H1 (cell line): Measurements from ENCODE around the gene FRAT2. TPM values are rescaled to one million over a fixed set of nuclear protein-coding genes. Genes with fewer than 3 reads are reported as not detected.

Source experiments
- CTCF ChIA-PET: fragments of 300-600 bp; sonication (Branson Sonifier 250); formaldehyde crosslinking; loops from one replicate; lab custom pipeline; 2021; ENCODE audit not compliant: partially characterized antibody; lab: Charles Lee
- POLR2A ChIA-PET: fragments of 300-600 bp; sonication (Branson Sonifier 250); formaldehyde crosslinking; loops from one replicate; lab custom pipeline; 2021; ENCODE audit warnings: inconsistent platforms; ENCODE audit not compliant: partially characterized antibody; lab: Charles Lee
- DNase-seq, 2 experiments: peaks; one replicate each; pipeline versions ENCODE4 v3.0.0 to v3.0.0-alpha.2; 2010 to 2022; ENCODE audit warnings: low spot score in 2 of 2, low read depth in 1 of 2, mixed read lengths in 1 of 2
- FAIRE-seq: peaks from 2 replicates; lab custom pipeline; 2011; peaks lifted over from hg19 to GRCh38; lab: Jason Lieb, UNC
- H2AFZ ChIP-seq: 2 replicates; pipeline ENCODE4 v1.8.1; 2012; ENCODE audit warnings: low read length, inconsistent platforms
- H2AK5ac ChIP-seq: 2 replicates; pipeline ENCODE4 v1.6.1; 2013; ENCODE audit warnings: low read depth, low read length
- H2BK120ac ChIP-seq: replicated peaks from 2 replicates; pipeline ENCODE3; 2013; ENCODE audit warnings: low read depth, low read length, inconsistent platforms
- H2BK12ac ChIP-seq: 2 replicates; pipeline ENCODE4 v1.6.1; 2013; ENCODE audit warnings: low read depth, low read length
- H2BK15ac ChIP-seq: 2 replicates; pipeline ENCODE4 v1.6.1; 2013; ENCODE audit warnings: low read length
- H2BK20ac ChIP-seq: 2 replicates; pipeline ENCODE4 v1.6.1; 2013; ENCODE audit warnings: low read length
- H2BK5ac ChIP-seq: 2 replicates; pipeline ENCODE4 v1.6.1; 2013; ENCODE audit warnings: low read depth, low read length
- H3K14ac ChIP-seq: 2 replicates; pipeline ENCODE4 v1.6.1; 2013; ENCODE audit warnings: inconsistent platforms; ENCODE audit not compliant: insufficient read length
- H3K18ac ChIP-seq: 2 replicates; pipeline ENCODE4 v1.6.1; 2013; ENCODE audit warnings: low read length; ENCODE audit errors: extremely low read depth
- H3K23ac ChIP-seq: 2 replicates; pipeline ENCODE4 v1.6.1; 2013; ENCODE audit warnings: inconsistent platforms; ENCODE audit not compliant: insufficient read length
- H3K23me2 ChIP-seq: 2 replicates; pipeline ENCODE4 v1.6.1; 2013; ENCODE audit warnings: low read depth, low read length
- H3K27ac ChIP-seq: 2 replicates; pipeline ENCODE4 v1.6.1; 2011; ENCODE audit warnings: low read depth, low read length, inconsistent platforms
- H3K27me3 ChIP-seq, 4 experiments: replicated peaks in 1 of 4; 1 replicate in 1 of 4; 2 replicates in 3 of 4; pipeline versions ENCODE4 v1.6.1 to v1.8.1; 2011 to 2013; ENCODE audit warnings: low read length in 3 of 4, mild to moderate bottlenecking in 3 of 4, inconsistent platforms in 2 of 4, mixed read lengths in 2 of 4, moderate library complexity in 1 of 4; ENCODE audit not compliant: control insufficient read depth in 3 of 4, insufficient read depth in 3 of 4; ENCODE audit errors: extremely low read depth in 1 of 4
- H3K36me3 ChIP-seq, 4 experiments: 2 replicates each; pipeline versions ENCODE4 v1.6.1 to v1.8.1; 2011 to 2013; ENCODE audit warnings: mild to moderate bottlenecking in 4 of 4, low read length in 3 of 4, moderate library complexity in 2 of 4, control low read depth in 1 of 4, inconsistent platforms in 1 of 4; ENCODE audit not compliant: insufficient read depth in 4 of 4, control insufficient read depth in 2 of 4
- H3K4ac ChIP-seq: replicated peaks from 2 replicates; pipeline ENCODE3; 2013; ENCODE audit warnings: low read length, low read depth, mixed read lengths, inconsistent platforms; ENCODE audit not compliant: insufficient read length
- H3K4me1 ChIP-seq, 4 experiments: replicated peaks in 1 of 4; 1 replicate in 1 of 4; 2 replicates in 3 of 4; pipeline versions ENCODE4 v1.6.1 to v1.8.1; 2011 to 2013; ENCODE audit warnings: low read length in 3 of 4, inconsistent platforms in 2 of 4, mixed read lengths in 1 of 4; ENCODE audit not compliant: insufficient read depth in 4 of 4, control insufficient read depth in 3 of 4
- H3K4me2 ChIP-seq, 2 experiments: 2 replicates each; pipeline versions ENCODE4 v1.6.1 to v1.8.1; 2011 to 2013; ENCODE audit warnings: low read depth in 2 of 2, low read length in 2 of 2, control low read depth in 1 of 2, inconsistent platforms in 1 of 2, mild to moderate bottlenecking in 1 of 2; ENCODE audit not compliant: insufficient read depth in 1 of 2
- H3K4me3 ChIP-seq, 4 experiments: fragments of 200-600, 300-600 bp in 1 of 4; sonication (generic), shearing (Covaris generic), sonication (Bioruptor Twin) in 1 of 4; 2 replicates each; pipeline versions ENCODE4 v1.5.1 to v1.8.1; 2011 to 2016; ENCODE audit warnings: low read length in 4 of 4, low read depth in 3 of 4, control low read depth in 2 of 4, inconsistent platforms in 2 of 4, mild to moderate bottlenecking in 2 of 4, mixed read lengths in 1 of 4, moderate library complexity in 1 of 4; ENCODE audit not compliant: insufficient read depth in 2 of 4; ENCODE audit errors: extremely low read depth in 1 of 4
- H3K56ac ChIP-seq: replicated peaks from 2 replicates; pipeline ENCODE3; 2013; ENCODE audit warnings: low read depth, mild to moderate bottlenecking, mixed read lengths, low read length, inconsistent platforms; ENCODE audit not compliant: insufficient read length
- H3K79me1 ChIP-seq: 2 replicates; pipeline ENCODE4 v1.6.1; 2013; ENCODE audit warnings: low read depth, low read length, control low read depth
- H3K79me2 ChIP-seq, 2 experiments: 2 replicates each; pipeline versions ENCODE4 v1.6.1 to v1.8.1; 2012 to 2013; ENCODE audit warnings: low read length in 2 of 2, mild to moderate bottlenecking in 2 of 2, inconsistent platforms in 1 of 2; ENCODE audit not compliant: insufficient read depth in 2 of 2, control insufficient read depth in 1 of 2
- H3K9ac ChIP-seq, 4 experiments: replicated peaks in 1 of 4; 1 replicate in 1 of 4; 2 replicates in 3 of 4; pipeline versions ENCODE4 v1.6.1 to v1.8.1; 2011 to 2013; ENCODE audit warnings: low read depth in 3 of 4, low read length in 3 of 4, control low read depth in 2 of 4, mild to moderate bottlenecking in 2 of 4, moderate library complexity in 2 of 4, inconsistent platforms in 1 of 4; ENCODE audit errors: extremely low read depth in 1 of 4
- H3K9me3 ChIP-seq, 2 experiments: 2 replicates each; pipeline versions ENCODE4 v1.6.1 to v1.8.1; 2012 to 2013; ENCODE audit warnings: mild to moderate bottlenecking in 2 of 2, moderate library complexity in 2 of 2, control low read depth in 1 of 2, inconsistent platforms in 1 of 2, low read depth in 1 of 2, low read length in 1 of 2, mixed read lengths in 1 of 2; ENCODE audit not compliant: insufficient read depth in 2 of 2
- H4K20me1 ChIP-seq, 2 experiments: replicated peaks in 1 of 2; 2 replicates each; pipeline versions ENCODE3 to v1.8.1; 2011 to 2013; ENCODE audit warnings: inconsistent platforms in 2 of 2, low read length in 2 of 2, mild to moderate bottlenecking in 1 of 2; ENCODE audit not compliant: insufficient read depth in 2 of 2, control insufficient read depth in 1 of 2
- H4K5ac ChIP-seq: 2 replicates; pipeline ENCODE4 v1.6.1; 2013; ENCODE audit warnings: low read length, low read depth, mixed read lengths, inconsistent platforms; ENCODE audit not compliant: insufficient read length
- H4K8ac ChIP-seq: 2 replicates; pipeline ENCODE4 v1.8.0; 2013; ENCODE audit warnings: mild to moderate bottlenecking, moderate library complexity, low read length, inconsistent platforms; ENCODE audit not compliant: insufficient read depth; ENCODE audit errors: extremely low read depth
- H4K91ac ChIP-seq: replicated peaks from 2 replicates; pipeline ENCODE3; 2013; ENCODE audit warnings: low read length, mixed read lengths, inconsistent platforms; ENCODE audit not compliant: insufficient read length
- BACH1 ChIP-seq: IDR thresholded peaks from 2 replicates; pipeline ENCODE4 v1.6.1; 2012; ENCODE audit warnings: low read length, improper control_type of control experiment
- BCL11A ChIP-seq, 2 experiments: IDR thresholded peaks; one replicate each; pipeline ENCODE4 v1.6.1; 2011; ENCODE audit warnings: low read depth in 2 of 2, low read length in 2 of 2, mild to moderate bottlenecking in 2 of 2
- CBX8 ChIP-seq: fragments of 300-800, 300-1000 bp; sonication (generic); IDR thresholded peaks from 2 replicates; pipeline ENCODE4 v1.7.1; 2016; ENCODE audit warnings: low read depth, low read length, borderline replicate concordance
- CHD2 ChIP-seq: IDR thresholded peaks from 2 replicates; pipeline ENCODE4 v1.6.1; 2012; ENCODE audit warnings: low read length, improper control_type of control experiment
- NRF1 ChIP-seq: IDR thresholded peaks from 2 replicates; pipeline ENCODE4 v1.6.1; 2011; ENCODE audit warnings: mild to moderate bottlenecking, low read depth, low read length, improper control_type of control experiment
- POLR2A ChIP-seq, 2 experiments: IDR thresholded peaks; 1 replicate in 1 of 2; 2 replicates in 1 of 2; pipeline ENCODE4 v1.6.1; 2011; ENCODE audit warnings: low read depth in 2 of 2, low read length in 2 of 2, mild to moderate bottlenecking in 2 of 2; ENCODE audit errors: control extremely low read depth in 1 of 2
- RAD21 ChIP-seq, 2 experiments: IDR thresholded peaks in 1 of 2; conservative IDR thresholded peaks in 1 of 2; 2 replicates each; pipeline ENCODE4 v1.6.1; 2011; ENCODE audit warnings: low read depth in 2 of 2, low read length in 2 of 2, improper control_type of control experiment in 1 of 2, inconsistent platforms in 1 of 2, mild to moderate bottlenecking in 1 of 2, moderate library complexity in 1 of 2
- RBBP5 ChIP-seq: IDR thresholded peaks from 2 replicates; pipeline ENCODE4 v1.7.1; 2012; ENCODE audit warnings: low read depth, mild to moderate bottlenecking, inconsistent platforms, low read length, moderate library complexity, borderline replicate concordance
- RFX5 ChIP-seq: IDR thresholded peaks from 2 replicates; pipeline ENCODE4 v1.6.1; 2011; ENCODE audit warnings: low read depth, low read length, improper control_type of control experiment, borderline replicate concordance
- WGBS, 2 experiments: shearing (Covaris generic) in 1 of 2; methylation state at CpG; one replicate each; pipeline versions ENCODE4 v1.1.6 to v1.1.7; 2013 to 2015; ENCODE audit warnings: low lambda C conversion rate in 2 of 2, mixed read lengths in 2 of 2, inconsistent platforms in 1 of 2, low coverage in 1 of 2, missing lambda C conversion rate in 1 of 2; ENCODE audit not compliant: insufficient replicate concordance in 2 of 2, insufficient coverage in 1 of 2, insufficient read length in 1 of 2; ENCODE audit errors: extremely low coverage in 1 of 2, missing lambda C conversion rate in 1 of 2; 5-methylcytosine and 5-hydroxymethylcytosine counted together
- polyA plus RNA-seq, 7 experiments: library from polyadenylated mRNA; depleted of rRNA in 3 of 7; stranded (reverse) in 5 of 7; unstranded in 2 of 7; fragments of >200 nt in 5 of 7; fragments of 200-250 nt in 2 of 7; gene quantifications; 1 replicate in 5 of 7; 2 replicates in 1 of 7; 4 replicates in 1 of 7; pipeline versions ENCODE4 v1.2.1 to v1.2.3, GENCODE V29; 2011 to 2013; ENCODE audit warnings: missing spikeins in 2 of 7, mixed read lengths in 2 of 7
- total RNA-seq: library from RNA; stranded (reverse); fragmentation: NEBNext Ultra II Directional; extraction: Animal tissue kit (Norgen Biotek cat#: 25700); gene quantifications from 2 replicates; pipeline ENCODE4 v1.2.1, GENCODE V29; 2021
- TF ChIP-seq, protein P1 (sequence below): IDR thresholded peaks from 2 replicates; pipeline ENCODE4 v1.6.1; 2012; ENCODE audit warnings: low read length, inconsistent platforms

The FRAT2 gene
- total and polyA plus RNA-seq, 2 of the 8 experiments (the other 6 are each of a cell fraction or from before 2014, with no cell fraction given): 47.4 to 83.0 TPM

DNA sequence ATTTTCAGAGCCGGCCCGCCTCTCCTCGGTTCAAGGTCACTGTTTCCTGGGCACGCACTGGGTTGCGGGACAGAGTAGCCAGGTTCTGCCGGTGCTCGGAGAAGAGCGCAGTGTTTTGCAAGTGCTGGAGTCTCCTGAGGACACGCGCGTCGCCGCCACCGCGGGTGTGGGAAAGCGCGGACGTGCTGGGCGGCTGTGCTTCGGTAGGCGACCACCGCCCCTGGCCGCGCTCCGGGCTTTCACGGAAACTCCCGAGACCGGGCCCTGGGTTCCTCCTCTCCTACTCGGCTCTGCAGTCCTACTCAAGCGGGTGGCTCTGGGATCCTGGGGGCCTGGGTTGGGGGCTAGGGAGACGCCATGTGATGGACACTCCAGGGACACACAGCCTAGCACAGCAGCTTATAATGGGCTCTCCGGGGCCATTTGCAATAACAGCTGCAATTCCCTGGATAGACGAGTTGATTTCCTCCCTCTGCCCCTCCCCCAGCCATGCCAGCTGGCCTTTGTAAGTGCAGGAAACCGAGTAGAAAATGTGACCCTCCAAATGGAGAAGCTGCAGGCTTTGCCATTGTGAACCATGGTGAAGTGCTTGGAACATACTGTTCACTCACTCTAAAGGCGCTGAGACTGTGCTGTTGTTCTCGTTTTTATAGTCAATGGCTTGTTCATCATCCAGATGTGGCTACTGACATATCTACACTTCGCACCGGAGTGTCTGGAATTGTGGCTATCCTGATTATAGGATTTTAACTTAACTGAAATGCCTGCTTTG is 13.3 kb downstream of the FRAT2 start:
- Histone ChIP-seq H4K91ac (no peak overlapping the region), H3K4ac (no peak overlapping the region), H2BK12ac (peak overlapping the region; percentile 88; the same call in 1 of the 2 replicates), H3K79me1 (no peaks in the 10 kb centered on the region), H3K79me2 (no peaks in the 10 kb centered on the region), H3K27ac (no peak overlapping the region), H3K4me3 (peak overlapping the region; percentile 45 to 79 (median 62)), H3K23me2 (peaks cover 19% of the 10 kb centered on the region), H3K23ac (no peak overlapping the region), H3K27me3 (peaks cover 6 to 23% (median 20%) of the 10 kb centered on the region in 4 experiments), H3K56ac (no peak overlapping the region), H2BK5ac (no peak overlapping the region), H3K4me1 (peaks cover 0 to 15% (median 12%) of the 10 kb centered on the region in 4 experiments; a peak in 6 of 7 replicates), H4K20me1 (no peaks in the 10 kb centered on the region), H3K9ac (peak overlapping the region in 2 of 4 experiments; percentile 38 to 40; a peak in 2 of 7 replicates), H2BK120ac (no peak overlapping the region), H3K18ac (no peak overlapping the region), H4K8ac (peak overlapping the region; percentile 95), H2BK20ac (no peak overlapping the region), H2AFZ (no peak overlapping the region), H3K36me3 (no peaks in the 10 kb centered on the region), H3K9me3 (no peaks in the 10 kb centered on the region), H2AK5ac (no peak overlapping the region), H3K4me2 (peak overlapping the region; percentile 87 to 97), H3K14ac (no peak overlapping the region), H2BK15ac (no peak overlapping the region), H4K5ac (no peak overlapping the region)
- CTCF ChIA-PET: interaction anchor here (0.6 to 1.5 kb wide), 8 partner anchors 9 to 88 kb away, joined by 3 to 6 read pairs (median 4); no protein-coding TSS in a partner anchor
- POLR2A ChIA-PET: interaction anchor here (0.6 to 5.5 kb wide), 3 partner anchors 12 to 31 kb away, joined by 3 to 75 read pairs (median 3); partner anchors contain the start of gene FRAT2
- WGBS, 2 experiments: 24% methylated on average over 31 of the region's 38 CpGs; no CpG with 5 or more reads in 1 of the 2 experiments
- DNase-seq (peak in 1 of 2 experiments; percentile 67), FAIRE-seq (no peak)
- TF ChIP-seq, protein P1, sequence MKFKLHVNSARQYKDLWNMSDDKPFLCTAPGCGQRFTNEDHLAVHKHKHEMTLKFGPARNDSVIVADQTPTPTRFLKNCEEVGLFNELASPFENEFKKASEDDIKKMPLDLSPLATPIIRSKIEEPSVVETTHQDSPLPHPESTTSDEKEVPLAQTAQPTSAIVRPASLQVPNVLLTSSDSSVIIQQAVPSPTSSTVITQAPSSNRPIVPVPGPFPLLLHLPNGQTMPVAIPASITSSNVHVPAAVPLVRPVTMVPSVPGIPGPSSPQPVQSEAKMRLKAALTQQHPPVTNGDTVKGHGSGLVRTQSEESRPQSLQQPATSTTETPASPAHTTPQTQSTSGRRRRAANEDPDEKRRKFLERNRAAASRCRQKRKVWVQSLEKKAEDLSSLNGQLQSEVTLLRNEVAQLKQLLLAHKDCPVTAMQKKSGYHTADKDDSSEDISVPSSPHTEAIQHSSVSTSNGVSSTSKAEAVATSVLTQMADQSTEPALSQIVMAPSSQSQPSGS: no peak
- TF ChIP-seq POLR2A (IDR thresholded peaks at IDR 0.05; ENCODE audit: control extremely low read depth in 1 of 2, low read depth in 2 of 2, low read length in 2 of 2) (no peak), RBBP5 (peak; percentile 38; the same call in 1 of the 2 replicates), RFX5 (no peak), CHD2 (no peak), RAD21 (IDR thresholded peaks at IDR 0.05 in 1 of 2, conservative IDR thresholded peaks at IDR 0.05 in 1 of 2; ENCODE audit: low read depth in 2 of 2, low read length in 2 of 2) (no peak), BCL11A (IDR thresholded peaks at IDR 0.05; ENCODE audit: low read depth in 2 of 2, low read length in 2 of 2) (no peak), NRF1 (no peak), CBX8 (no peak), BACH1 (no peak)
